ENCODE data around the gene PCMTD2.

The PCMTD2 gene

DNA sequence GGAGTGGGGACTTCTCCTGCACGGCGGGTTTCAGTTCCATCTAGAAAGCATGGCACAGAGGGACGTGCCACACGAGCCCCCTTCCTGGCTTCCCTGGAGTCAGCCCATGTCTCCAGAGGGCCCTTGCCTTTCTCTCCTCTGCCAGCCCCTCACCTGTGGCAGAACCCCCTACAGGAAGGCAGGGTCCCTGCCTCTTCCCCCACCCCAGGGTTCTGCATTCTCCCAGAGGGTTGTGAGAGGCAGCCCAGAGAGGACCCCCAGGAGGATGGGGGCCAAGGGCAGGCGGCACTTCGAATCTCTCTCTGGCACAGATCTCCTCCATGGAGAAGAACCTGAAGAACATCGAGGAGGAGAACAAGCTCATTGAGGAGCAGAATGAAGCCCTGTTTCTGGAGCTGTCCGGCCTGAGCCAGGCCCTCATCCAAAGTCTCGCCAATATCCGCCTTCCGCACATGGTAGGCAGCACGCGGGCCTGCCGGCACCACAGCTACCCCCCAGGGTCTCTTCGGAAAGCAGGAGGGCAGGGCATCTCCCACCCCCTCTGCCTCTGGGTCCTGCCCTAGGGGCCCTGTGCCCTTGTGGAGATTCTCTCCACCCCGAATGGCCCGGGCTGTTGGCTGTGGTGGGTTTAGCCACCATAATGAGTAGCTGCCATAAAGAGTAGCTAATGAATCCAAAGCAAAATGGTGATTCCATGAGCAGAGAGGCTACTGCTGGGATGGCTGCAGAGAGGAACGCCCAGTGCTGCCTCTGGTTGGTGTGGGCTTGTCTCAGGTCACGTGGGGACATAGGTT is 15.9 kb upstream of the PCMTD2 start:
- no peak for DNase-seq

GRCh38 chr20:64240243-64241015 is 15.1 kb upstream of the PCMTD2 start:
- no peak for DNase-seq

- DNase-seq = no peak
Measured at GRCh38 chr20:64241061-64241460, 14.5 kb upstream of the PCMTD2 start.

GRCh38 chr20:64242003-64242796 is 13.3 kb upstream of the PCMTD2 start:
- no peak for DNase-seq

GRCh38 chr20:64242797-64243475 is 12.6 kb upstream of the PCMTD2 start:
- no peak for DNase-seq

DNA sequence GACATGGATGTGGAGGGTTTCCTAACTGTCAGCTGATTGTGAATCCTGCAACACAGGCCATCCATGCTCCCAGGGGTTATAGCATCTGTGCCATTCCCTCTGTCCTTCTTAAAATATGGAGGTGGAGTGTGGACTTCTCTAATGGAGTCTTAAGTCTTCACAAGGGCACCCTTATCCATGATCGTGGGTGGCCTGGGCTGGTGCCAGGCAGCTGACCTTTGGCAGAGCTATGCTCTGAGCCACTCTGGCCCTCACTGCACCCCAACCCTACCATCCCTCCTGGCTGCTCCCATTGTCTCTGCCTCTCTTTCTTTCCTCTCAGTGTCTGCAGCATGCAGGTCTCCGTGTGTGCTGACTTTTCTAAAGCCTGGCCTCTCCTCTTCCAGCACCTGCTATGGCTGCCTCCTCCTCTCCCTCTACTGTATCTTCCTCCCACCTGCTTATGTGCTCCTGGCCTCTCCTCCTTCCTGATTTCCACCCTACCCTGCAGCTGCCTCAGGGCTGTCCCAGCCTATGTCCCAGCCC is 11.2 kb upstream of the PCMTD2 start:
- no peak for DNase-seq

DNA sequence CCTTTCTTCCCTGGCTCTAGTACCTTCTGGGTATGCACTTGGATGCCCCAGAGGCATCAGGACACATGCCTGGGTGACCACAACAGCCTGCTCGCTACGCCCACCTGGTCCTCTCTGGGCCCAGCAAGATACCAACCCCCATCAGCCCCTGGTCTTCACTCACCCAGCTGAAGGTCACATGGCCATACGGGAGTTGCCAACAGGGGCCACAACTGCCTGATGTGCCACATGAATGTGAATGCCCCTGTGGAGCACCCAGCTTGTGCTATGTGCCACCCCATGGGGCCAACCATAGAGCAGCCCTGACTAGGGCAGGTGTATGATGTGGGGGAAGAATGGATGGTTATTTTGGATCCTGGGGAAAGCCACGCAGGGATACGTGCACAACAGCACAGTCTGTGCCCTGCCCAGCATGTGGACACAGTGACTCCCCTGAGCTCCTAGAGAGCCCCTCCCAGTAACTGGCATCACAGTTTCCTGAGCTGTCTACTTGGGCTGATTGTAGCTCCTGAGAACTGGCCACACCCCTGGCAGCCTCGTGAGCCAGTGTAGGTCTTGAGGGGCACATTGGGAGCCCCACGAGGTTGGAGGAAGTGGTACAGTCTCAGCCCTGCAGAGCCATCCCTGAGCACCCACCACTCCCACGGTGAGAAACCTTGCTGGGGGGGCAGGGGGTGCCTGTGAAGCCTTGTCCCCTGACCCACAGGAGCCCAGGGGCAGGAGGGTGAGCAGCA is 10.5 kb upstream of the PCMTD2 start:
- no peak for DNase-seq

DNA sequence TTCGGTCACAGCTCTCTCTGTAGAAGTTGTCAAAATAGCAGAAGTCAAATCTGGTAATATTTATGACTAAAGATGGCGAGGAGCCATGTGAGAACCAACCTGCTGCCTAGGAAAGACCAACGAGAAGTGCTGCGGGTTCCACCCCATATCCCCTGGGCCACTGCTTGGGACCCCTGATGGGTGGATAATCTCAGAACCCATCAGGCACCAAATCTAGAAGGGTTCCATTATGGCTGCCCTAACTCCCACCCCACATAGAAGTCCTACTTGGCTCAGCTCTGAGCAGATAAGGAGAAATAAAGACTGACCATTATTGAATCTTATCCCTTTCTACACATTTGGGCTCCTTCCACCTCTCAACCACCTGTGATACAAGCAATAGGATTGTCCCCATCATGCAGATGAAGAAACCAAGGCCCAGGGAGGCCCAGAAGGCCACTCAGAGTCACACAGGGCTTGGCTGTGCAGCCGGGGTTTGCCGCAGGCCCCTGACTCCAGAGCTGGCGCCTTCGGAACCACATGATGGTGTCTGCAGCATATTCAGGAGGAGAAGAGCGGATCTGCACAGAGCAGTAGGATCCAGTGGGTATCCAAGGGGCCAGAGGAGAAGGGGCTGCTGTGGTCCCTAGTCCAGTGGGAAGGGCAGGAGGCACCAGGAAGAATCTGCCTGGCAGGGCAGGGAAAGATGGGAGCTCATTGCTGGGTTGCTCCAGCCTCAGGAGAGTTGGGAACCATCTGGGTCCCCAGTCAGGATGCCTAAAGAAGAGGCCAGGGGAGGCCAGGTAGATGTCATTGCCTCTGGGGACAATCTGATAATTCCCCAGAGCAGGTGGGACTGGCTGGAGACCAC is 9.6 kb upstream of the PCMTD2 start:
- no peak for DNase-seq

DNA sequence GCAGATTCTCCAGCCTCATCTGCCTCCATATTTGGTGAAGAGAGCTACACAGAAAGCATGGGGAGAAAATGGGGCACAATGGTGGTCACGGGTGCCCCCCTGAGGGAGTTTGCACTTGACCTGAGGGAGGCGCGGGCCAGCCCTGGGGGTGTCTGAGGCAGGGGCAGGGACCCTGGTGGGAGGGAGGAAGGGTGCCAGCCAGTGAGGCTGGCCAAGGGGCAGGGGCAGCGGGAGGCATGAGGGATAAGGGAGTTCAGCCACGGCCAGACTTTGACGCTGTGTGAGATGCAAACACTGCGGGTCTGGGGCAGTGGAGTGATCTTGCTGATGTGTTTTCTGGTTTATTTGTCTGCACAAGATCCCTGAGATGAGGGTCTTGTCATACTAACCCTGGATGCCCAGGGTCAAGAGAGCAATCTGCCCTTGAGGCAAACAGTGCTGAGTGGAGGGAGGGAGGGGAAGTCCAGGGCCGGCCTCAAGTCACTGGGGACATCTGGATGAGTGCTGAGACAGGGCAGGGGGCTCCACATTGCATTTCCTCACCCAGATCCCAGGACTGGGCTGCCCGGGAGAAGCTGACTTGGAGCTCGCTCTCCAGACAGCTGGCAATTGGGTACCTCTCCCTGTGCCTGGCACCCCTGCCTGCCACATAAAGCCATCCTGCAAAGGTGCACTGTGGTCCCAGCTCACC is 8.8 kb upstream of the PCMTD2 start:
- DNase-seq = no peak

DNA sequence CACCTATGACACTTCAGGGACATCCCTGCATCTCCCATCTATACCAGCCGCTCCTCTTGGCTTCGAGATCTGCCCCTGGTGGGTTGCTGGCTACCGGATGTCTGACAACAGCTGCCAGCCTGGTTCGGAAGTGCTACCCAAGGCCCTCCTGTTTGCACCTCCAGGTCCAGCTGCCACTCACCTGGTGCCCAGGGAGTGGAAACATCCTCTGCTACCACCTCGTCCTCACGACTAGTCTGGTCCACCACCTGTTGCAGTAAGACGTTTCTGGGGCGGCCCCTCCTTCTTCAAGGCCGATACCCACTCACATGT is 8.3 kb upstream of the PCMTD2 start:
- no peak for DNase-seq

GRCh38 chr20:64247970-64248841 is 7.3 kb upstream of the PCMTD2 start:
- DNase-seq = no peak

- DNase-seq = no peak
Measured at GRCh38 chr20:64250027-64250426, 5.5 kb upstream of the PCMTD2 start.

- no peak for DNase-seq
Measured at GRCh38 chr20:64253000-64253383, 2.6 kb upstream of the PCMTD2 start.

DNA sequence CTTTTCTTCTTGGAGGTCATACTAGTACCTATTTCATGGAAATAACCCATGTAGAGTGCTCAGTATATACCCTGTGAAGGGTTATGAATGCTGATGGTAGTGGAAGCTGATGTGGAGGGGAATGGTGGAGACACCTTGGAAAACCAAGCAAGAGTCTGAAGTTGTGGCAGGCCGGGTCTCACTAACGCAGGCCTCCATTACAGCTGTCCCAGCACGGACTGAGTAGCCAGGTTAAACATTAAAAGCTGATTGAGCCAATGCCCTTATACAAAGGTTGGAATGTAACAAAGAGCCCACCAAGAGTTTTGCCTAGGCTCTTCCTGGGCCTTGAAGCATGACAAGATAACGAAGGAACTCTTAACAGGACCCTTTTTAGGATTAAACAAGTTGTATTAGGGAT is 2.1 kb upstream of the PCMTD2 start:
- no peak for DNase-seq

- no peak for DNase-seq
Measured at GRCh38 chr20:64254156-64254555, 1.4 kb upstream of the PCMTD2 start.

- no peak for DNase-seq
Measured at GRCh38 chr20:64254571-64255360, 782 bp upstream of the PCMTD2 start.

DNA sequence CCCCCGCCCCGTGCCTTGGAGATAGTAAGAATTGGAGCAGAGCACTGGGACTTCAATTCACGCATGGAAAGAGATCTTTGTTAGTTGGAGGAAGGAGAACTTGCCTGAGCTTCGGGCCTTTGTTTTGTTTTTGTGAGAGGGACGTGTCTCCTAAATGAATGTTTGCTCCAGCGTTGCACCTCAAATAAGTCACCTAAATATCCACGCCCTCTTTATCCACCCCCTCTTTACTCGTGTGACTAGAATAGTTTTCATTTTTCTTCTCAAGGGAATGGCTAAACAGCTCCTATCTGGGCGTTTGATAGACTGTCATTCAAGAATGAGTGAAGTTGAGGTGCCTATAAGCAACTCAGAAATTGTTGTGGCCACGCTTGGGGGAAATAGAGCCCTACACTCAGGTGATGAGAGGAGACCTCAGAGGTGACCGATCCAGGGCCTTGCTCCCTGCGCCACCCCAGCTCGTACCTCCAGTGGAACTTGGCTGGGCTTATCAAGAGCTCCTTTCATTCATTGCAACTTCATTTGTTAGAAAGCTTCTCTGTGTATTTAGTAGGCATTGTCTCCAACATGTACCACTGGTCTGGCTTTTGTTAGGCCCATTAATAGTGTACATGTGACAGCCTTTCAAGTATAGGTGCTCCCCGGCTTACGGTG is 861 bp downstream of the PCMTD2 start:
- no peak for DNase-seq

Measured in activated gamma-delta T cell (primary cell).